Cardiac muscle cell (in vitro differentiated cells and primary cell): ENCODE results near the gene ATG14. TPM values are rescaled to one million over a fixed set of nuclear protein-coding genes. Genes with fewer than 3 reads are reported as not detected.

Experiments used
- DNase-seq, 2 donors: peaks; one replicate each; pipeline versions ENCODE4 v3.0.0 to v3.0.0-alpha.2; 2010 to 2017; ENCODE audit warnings: low read depth in 1 of 2, low spot score in 1 of 2
- H3K27ac ChIP-seq: fragments of 200-600 bp; sonication (generic); 2 replicates; pipeline ENCODE4 v1.5.1; 2016
- H3K27me3 ChIP-seq: fragments of 200-600 bp; sonication (generic); 2 replicates; pipeline ENCODE4 v1.6.0; 2016; ENCODE audit warnings: control low read depth
- H3K36me3 ChIP-seq: fragments of 200-600 bp; sonication (generic); 2 replicates; pipeline ENCODE4 v1.5.1; 2016; ENCODE audit warnings: control low read depth
- H3K4me1 ChIP-seq: fragments of 200-600 bp; sonication (generic); 2 replicates; pipeline ENCODE4 v1.8.1; 2017; ENCODE audit warnings: low read depth, mild to moderate bottlenecking, mixed run types
- H3K4me3 ChIP-seq: fragments of 200-600 bp; sonication (generic); 2 replicates; pipeline ENCODE4 v1.5.1; 2016; ENCODE audit warnings: mild to moderate bottlenecking
- H3K9me3 ChIP-seq: fragments of 200-600 bp; sonication (generic); 2 replicates; pipeline ENCODE4 v1.5.1; 2017; ENCODE audit warnings: low read depth, mild to moderate bottlenecking, control low read depth
- CTCF ChIP-seq: IDR thresholded peaks from 2 replicates; pipeline ENCODE4 v1.5.1; 2012; ENCODE audit warnings: low read depth, mild to moderate bottlenecking, low read length
- polyA plus RNA-seq: library from polyadenylated mRNA; unstranded; fragments of >200 nt; fragmentation: Nextera tagmentation; extraction: Ambion mirVana; gene quantifications from 2 replicates; pipeline ENCODE4 v1.2.1, GENCODE V29; 2016
- total RNA-seq: library from RNA; depleted of rRNA; stranded (reverse); fragments of >200 nt; gene quantifications from 2 replicates; pipeline ENCODE4 v1.2.3, GENCODE V29; 2016

Gene ATG14
- total and polyA plus RNA-seq, 2 experiments from 2014 or later: 2.5 to 11.7 TPM

DNA sequence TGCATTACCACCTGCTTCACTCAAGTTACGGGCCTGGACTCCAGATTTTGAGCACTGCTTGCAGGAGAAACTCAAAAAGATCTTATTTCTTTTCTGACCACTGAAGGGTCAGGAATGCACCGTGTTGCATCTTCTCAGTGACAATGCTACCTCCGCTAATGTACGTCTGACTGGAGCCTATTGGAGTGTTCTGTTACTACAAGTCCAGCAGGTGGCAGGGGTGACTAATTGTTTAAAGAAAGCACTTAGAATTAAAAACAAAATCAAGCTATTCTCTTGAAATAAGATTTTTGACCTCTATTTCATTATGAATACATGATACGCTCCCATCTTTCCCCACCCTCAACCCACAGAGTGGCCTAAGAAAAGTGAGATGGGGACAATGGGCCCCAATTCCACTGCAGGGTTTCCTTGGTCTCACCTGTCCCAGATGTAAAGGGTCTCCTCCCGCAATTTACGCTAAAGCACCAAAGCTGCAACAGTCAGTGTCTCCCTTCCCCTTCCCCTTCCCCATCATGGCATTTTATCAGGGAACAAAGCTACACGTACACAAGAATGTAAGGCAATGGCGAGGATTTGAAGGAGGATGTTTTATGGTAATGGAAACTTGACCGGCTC, 26.5 kb upstream of the ATG14 start:
- H3K27ac ChIP-seq: no peak overlapping the region
- H3K4me3 ChIP-seq: no peak overlapping the region
- peak; percentile 66 to 78 for DNase-seq
- H3K9me3 ChIP-seq: no peaks in the 10 kb centered on the region
- peaks cover 9% of the 10 kb centered on the region for H3K27me3 ChIP-seq
- H3K36me3 ChIP-seq: no peaks in the 10 kb centered on the region
- peak; percentile 57 for TF ChIP-seq CTCF
- H3K4me1 ChIP-seq: no peaks in the 10 kb centered on the region

DNA sequence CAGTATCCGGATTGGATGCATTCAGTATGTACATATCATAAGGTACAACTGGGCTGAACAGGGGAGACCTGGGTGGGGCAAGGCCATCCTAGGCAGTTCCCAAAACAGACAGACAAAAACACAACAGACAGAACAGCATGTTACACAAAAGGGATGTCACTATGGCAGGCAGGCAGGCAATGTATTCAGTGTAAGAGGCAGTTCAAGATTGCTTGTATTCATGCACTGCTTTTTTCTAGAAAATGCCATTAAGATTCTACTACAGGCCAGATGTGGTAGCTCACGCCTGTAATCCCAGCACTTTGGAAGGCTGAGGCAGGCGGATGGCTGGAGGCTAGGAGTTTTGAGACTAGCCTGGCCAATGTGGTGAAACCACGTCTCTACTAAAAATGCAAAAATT, 25.3 kb upstream of the ATG14 start:
- Histone ChIP-seq H3K27ac (no peak overlapping the region), H3K36me3 (no peaks in the 10 kb centered on the region)
- no peak for DNase-seq

GRCh38 chr14:55436519-55436918, 24.9 kb upstream of the ATG14 start:
- Histone ChIP-seq H3K27me3 (peaks cover 9% of the 10 kb centered on the region), H3K36me3 (no peaks in the 10 kb centered on the region), H3K9me3 (no peaks in the 10 kb centered on the region), H3K4me1 (no peaks in the 10 kb centered on the region), H3K27ac (no peak overlapping the region), H3K4me3 (no peak overlapping the region)
- no peak for DNase-seq
- TF ChIP-seq CTCF: no peak

More for the DNA sequence above, 25.3 kb upstream of the ATG14 start:
- Histone ChIP-seq H3K9me3 (no peaks in the 10 kb centered on the region), H3K4me1 (no peaks in the 10 kb centered on the region), H3K4me3 (no peak overlapping the region), H3K27me3 (peaks cover 9% of the 10 kb centered on the region)
- TF ChIP-seq CTCF: no peak

GRCh38 chr14:55434805-55435174, 23.2 kb upstream of the ATG14 start:
- Histone ChIP-seq H3K36me3 (no peaks in the 10 kb centered on the region), H3K27ac (no peak overlapping the region), H3K4me1 (no peaks in the 10 kb centered on the region), H3K27me3 (peaks cover 9% of the 10 kb centered on the region), H3K4me3 (no peak overlapping the region), H3K9me3 (no peaks in the 10 kb centered on the region)
- no peak for DNase-seq
- no peak for TF ChIP-seq CTCF

DNA sequence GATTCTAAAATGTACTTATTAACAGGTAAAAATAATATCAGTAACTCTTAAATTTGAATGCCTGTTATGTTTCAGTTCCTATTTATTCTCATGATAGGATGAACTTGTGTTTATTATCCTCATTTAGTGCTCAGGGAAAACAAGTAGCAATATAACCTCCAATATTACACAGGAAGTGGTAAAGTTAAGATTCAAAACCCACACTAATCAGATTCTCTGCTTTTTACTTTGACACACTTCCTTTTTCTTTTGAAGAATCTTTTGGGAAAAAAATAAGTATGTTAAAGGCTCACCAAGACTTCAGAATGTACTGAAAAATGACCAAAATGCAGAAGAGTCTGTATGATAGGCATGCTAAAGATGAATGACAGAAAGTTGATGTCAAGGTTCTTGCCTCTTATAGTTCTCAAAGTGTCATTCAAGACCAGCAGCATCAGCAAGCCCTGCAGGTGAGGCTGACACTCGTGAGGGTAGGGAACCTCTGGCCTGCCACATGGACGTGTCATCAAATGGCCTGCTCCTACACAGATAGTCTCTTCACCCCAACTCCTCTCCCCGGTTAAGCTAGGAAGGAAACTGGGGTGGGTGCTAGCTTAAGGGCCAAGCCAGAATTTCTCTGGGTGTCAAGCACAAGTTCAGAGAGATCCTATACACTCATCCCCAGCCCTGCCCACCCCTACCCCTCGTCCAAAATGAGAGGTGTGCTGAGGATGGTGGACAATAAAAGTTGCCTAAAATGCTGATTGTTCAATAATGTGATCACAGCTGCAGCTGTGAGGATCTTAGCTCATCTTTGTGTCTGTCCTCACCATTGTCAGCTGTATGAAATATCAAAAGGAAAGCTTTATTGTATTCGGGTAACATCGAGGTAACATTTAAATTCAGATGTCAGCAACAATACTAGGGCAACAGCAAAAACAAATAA, 22.5 kb upstream of the ATG14 start:
- Histone ChIP-seq H3K36me3 (no peaks in the 10 kb centered on the region), H3K9me3 (no peaks in the 10 kb centered on the region), H3K27me3 (peaks cover 9% of the 10 kb centered on the region), H3K27ac (no peak overlapping the region), H3K4me3 (no peak overlapping the region), H3K4me1 (no peaks in the 10 kb centered on the region)
- no peak for TF ChIP-seq CTCF
- DNase-seq: no peak
